Panc1 (cell line): ENCODE measurements around the gene RAPGEF1.

ENCODE experiments used
- POLR2AphosphoS5 ChIP-seq: IDR thresholded peaks from 2 replicates; pipeline ENCODE4 v1.6.1; 2012; ENCODE audit warnings: mild to moderate bottlenecking, low read depth, low read length, moderate library complexity
- TCF7L2 ChIP-seq: IDR thresholded peaks from 2 replicates; pipeline ENCODE4 v1.6.1; 2011; ENCODE audit warnings: mild to moderate bottlenecking, low read depth, low read length, inconsistent platforms
- TF ChIP-seq, protein P1 (sequence below): fragments of 450-650 bp; IDR thresholded peaks from 2 replicates; pipeline ENCODE4 v1.5.1; 2017; ENCODE audit warnings: mild to moderate bottlenecking
- TF ChIP-seq, protein P2 (sequence below), 2 experiments: IDR thresholded peaks; 2 replicates each; pipeline ENCODE4 v1.6.1; 2011 to 2012; ENCODE audit warnings: low read depth in 2 of 2, control low read depth in 1 of 2, low read length in 1 of 2, mild to moderate bottlenecking in 1 of 2, moderate library complexity in 1 of 2; ENCODE audit not compliant: insufficient read depth in 1 of 2

DNA sequence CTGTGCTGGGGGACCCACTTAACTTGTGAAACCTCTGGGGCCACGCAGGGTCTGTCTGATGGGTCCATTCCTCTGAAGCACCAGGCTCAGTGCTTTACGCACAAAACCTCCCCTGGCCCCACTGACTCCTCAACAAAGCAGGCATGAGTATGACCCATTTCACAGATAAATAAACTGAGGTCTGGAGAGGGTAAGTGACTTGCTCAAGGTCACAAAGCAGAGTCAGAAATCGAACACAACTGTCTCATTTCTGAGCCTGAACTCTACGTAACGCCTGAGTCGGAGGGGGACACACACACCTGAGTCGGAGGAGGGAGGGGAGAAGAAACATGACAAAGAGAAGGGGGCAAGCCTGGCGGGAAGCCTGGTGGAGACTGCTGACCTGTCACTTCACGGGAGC is 48.0 kb upstream of the RAPGEF1 start:
- TF ChIP-seq, protein P1, sequence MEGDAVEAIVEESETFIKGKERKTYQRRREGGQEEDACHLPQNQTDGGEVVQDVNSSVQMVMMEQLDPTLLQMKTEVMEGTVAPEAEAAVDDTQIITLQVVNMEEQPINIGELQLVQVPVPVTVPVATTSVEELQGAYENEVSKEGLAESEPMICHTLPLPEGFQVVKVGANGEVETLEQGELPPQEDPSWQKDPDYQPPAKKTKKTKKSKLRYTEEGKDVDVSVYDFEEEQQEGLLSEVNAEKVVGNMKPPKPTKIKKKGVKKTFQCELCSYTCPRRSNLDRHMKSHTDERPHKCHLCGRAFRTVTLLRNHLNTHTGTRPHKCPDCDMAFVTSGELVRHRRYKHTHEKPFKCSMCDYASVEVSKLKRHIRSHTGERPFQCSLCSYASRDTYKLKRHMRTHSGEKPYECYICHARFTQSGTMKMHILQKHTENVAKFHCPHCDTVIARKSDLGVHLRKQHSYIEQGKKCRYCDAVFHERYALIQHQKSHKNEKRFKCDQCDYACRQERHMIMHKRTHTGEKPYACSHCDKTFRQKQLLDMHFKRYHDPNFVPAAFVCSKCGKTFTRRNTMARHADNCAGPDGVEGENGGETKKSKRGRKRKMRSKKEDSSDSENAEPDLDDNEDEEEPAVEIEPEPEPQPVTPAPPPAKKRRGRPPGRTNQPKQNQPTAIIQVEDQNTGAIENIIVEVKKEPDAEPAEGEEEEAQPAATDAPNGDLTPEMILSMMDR: no peak
- no peak for TF ChIP-seq TCF7L2
- TF ChIP-seq POLR2AphosphoS5: no peak
- TF ChIP-seq, protein P2, sequence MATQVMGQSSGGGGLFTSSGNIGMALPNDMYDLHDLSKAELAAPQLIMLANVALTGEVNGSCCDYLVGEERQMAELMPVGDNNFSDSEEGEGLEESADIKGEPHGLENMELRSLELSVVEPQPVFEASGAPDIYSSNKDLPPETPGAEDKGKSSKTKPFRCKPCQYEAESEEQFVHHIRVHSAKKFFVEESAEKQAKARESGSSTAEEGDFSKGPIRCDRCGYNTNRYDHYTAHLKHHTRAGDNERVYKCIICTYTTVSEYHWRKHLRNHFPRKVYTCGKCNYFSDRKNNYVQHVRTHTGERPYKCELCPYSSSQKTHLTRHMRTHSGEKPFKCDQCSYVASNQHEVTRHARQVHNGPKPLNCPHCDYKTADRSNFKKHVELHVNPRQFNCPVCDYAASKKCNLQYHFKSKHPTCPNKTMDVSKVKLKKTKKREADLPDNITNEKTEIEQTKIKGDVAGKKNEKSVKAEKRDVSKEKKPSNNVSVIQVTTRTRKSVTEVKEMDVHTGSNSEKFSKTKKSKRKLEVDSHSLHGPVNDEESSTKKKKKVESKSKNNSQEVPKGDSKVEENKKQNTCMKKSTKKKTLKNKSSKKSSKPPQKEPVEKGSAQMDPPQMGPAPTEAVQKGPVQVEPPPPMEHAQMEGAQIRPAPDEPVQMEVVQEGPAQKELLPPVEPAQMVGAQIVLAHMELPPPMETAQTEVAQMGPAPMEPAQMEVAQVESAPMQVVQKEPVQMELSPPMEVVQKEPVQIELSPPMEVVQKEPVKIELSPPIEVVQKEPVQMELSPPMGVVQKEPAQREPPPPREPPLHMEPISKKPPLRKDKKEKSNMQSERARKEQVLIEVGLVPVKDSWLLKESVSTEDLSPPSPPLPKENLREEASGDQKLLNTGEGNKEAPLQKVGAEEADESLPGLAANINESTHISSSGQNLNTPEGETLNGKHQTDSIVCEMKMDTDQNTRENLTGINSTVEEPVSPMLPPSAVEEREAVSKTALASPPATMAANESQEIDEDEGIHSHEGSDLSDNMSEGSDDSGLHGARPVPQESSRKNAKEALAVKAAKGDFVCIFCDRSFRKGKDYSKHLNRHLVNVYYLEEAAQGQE (IDR thresholded peaks at IDR 0.05; ENCODE audit: insufficient read depth in 1 of 2, low read depth in 2 of 2, low read length in 1 of 2): no peak
